GM18870 (cell line): ENCODE measurements around the gene ACOD1.
"Not testable (repeated sequence)": the region's sequence is repeated elsewhere in the genome, so short reads cannot be mapped to it uniquely, and the experiment has no call there.

Experiments used
- ATAC-seq: cut with Tn5 transposase; IDR thresholded peaks from one replicate; pipeline ENCODE4 v1.9.1; 2021; ENCODE audit warnings: moderate library complexity; ENCODE audit not compliant: unreplicated experiment

The ACOD1 gene

DNA sequence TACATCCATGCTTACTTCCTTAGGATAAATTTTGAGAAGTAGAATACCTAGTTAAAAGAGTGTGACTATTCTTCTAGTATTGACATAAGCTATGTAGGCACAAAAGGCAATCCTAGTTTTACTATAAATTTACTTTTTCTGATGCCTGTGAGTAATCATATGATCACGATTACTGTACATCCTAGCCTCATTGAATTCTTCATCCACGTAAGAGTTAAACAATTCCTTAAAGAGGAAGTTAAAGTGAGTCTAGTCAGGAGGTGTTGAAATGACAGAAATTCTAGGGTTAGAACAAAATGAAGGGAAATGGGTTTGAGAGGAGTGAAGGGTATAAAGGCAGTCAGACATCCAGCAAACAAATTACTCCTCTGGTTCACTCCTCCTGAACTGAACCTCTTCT is at the start of gene ACOD1:
TSS of gene ACOD1 (plus strand) at position 363 of the 400 bp plus-strand sequence. CDS start 48 bp downstream, outside the sequence.
- ATAC-seq: no peak

- not testable (repeated sequence) for ATAC-seq
Observed at GRCh38 chr13:76899066-76899465, 49.2 kb upstream of the ACOD1 start.

GRCh38 chr13:76903544-76904162 is 44.7 kb upstream of the ACOD1 start:
- peak; percentile 97 for ATAC-seq

- ATAC-seq: no peak
Observed at GRCh38 chr13:76904507-76904906, 43.8 kb upstream of the ACOD1 start.

DNA sequence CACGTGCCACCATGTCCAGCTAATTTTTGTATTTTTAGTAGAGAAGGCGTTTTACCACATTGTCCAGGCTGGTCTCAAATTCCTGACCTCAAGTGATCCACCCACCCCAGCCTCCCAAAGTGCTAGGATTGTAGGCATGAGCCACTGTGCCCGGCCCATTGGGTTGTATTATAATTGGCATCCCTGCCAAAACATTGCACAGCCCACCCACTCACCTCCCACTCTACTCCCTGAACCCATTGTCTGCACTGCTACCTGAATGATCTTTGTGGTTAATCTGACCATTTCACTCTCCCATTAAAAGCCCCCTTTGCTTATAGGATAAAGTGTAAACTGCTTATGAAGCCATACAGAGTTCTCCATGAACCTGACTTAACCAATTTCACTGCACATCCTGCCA is 35.8 kb upstream of the ACOD1 start:
- no peak for ATAC-seq

DNA sequence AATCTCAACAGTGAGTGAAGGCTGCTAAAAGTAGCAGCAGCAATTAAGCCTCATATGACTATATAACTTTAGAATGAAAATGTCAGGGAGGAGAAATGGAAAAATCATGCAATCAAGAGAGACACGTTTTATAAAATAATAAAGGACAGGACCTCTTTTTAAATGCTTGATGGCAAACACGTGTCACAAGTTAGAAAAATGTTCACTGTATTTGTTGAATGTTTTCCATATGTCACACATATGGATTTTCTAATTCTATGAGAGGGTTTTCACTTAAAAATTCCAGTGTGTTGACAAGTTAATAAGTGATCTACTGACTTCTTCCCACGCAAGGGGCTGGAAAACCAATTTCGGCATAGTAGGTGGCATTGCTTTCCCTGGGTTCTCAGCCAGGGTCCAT is 34.4 kb upstream of the ACOD1 start:
- no peak for ATAC-seq

DNA sequence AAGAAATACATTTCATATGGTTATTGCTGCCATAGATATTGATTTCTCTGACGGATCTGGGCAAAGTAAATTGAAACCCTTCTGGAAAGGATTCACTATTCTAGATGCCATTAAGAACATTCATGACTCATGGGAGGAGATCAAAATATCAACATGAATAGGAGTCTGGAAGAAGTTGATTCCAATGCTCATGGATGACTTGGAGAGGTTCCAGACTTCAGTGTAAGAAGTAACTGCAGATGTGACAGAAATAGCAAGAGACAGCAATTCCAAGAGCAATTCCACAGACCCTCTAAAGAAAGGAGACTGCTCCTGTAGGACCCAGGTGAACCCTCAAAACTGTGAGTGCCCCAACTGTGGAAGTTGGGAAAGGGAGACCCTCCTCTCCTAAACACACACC is 31.2 kb upstream of the ACOD1 start:
- ATAC-seq: no peak

- not testable (repeated sequence) for ATAC-seq
Observed at GRCh38 chr13:76917755-76918481, 30.4 kb upstream of the ACOD1 start.

DNA sequence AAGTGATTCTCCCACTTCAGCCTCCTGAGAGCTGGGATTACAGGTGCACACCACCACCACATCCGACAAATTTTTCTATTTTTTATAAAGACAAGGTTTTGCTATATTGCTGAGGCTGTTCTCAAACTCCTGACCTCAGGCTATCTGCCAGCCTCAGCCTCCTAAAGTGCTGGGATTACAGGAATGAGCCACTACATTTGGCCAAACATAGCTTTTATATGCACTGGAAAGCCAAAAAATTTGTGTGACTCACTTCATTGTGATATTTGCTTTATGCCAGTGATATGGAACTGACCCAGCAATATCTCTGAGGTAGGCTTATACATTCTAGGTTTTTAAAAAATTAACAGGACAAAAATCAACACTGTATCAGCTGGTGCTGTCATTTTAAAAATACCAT is 26.8 kb upstream of the ACOD1 start:
- ATAC-seq: no peak

DNA sequence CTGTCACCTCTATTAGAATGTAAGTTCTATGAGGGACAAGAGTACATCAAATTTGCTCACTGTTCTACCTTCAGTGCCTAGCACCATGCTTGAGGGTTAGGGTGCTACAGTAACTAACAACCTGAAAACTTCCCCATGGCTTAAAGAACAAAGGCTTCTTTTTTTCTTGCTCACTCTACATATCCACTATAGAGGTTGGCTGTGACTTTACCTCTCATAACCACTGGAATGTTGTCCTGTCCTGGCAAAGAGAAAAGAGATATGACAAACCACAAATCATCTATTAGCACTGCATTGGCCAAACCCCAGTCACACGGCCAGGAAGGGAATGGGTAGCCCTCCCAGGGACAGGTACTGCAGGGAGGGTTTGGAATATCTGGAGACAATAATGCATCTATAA is 23.2 kb upstream of the ACOD1 start:
- no peak for ATAC-seq

DNA sequence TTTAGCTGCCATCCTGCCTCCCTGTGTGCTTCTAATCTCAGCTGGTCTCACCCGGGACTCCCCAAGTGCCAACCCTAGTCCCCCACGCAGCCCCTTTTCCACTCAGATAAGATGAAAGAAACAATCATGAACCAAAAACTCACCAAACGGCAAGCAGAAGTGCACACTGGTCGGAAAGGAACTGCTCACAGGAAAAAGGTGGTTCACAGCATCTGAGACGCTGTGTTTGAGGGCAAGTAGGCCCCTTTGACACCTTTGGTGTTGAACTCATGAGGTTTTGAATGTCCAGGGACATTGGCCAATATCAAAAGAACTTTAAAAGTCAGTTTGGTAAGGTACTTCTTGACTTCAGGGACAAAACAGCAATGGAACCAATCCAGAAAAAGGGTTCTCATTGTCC is 20.4 kb upstream of the ACOD1 start:
- ATAC-seq: no peak

- no peak for ATAC-seq
Observed at GRCh38 chr13:76928456-76928855, 19.9 kb upstream of the ACOD1 start.

- ATAC-seq: no peak
Observed at GRCh38 chr13:76929320-76929719, 19.0 kb upstream of the ACOD1 start.

- ATAC-seq: no peak
Observed at GRCh38 chr13:76929851-76930374, 18.4 kb upstream of the ACOD1 start.

DNA sequence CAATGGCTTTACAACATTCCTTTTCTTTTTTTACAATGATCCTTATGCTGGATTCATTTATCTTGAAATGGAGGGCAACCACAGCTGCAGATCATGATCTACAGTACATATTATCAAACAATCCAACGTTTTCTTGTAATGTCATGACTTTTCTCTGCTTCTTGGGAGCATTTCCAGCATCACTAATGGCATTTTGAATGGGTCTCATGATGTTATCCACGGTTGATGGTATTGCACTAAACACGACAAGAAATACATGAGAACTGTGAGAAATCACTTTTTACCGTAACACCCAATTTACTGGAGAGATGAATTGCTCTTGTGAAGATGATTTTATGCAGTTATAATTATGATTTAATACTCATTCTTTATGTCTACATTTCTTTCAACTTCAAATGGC is 16.2 kb upstream of the ACOD1 start:
- ATAC-seq: no peak

DNA sequence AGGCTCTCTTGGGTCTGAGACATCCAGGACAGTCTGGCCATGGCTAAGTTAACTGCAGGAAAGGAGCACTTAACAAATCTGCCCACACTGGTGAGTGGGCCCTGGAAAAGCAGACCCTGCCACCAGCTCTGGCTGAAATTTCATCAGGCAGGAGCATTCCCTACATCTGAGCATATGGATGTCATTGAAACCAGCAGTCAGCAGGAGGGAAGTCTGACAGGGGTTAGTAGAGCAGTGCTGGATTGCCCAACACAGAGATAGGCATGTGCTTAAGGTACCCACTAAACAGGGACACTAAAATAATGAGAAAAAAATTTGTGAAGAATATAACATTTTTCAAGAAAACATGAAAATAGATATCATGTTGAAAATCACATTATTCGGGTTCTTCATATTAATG is 13.6 kb upstream of the ACOD1 start:
- ATAC-seq: no peak

- no peak for ATAC-seq
Observed at GRCh38 chr13:76936763-76937162, 11.5 kb upstream of the ACOD1 start.

GRCh38 chr13:76937281-76937820 is 11.0 kb upstream of the ACOD1 start:
- ATAC-seq: no peak

GRCh38 chr13:76939215-76939614 is 9.1 kb upstream of the ACOD1 start:
- ATAC-seq: no peak

GRCh38 chr13:76942363-76942762 is 5.9 kb upstream of the ACOD1 start:
- no peak for ATAC-seq

- ATAC-seq: no peak
Observed at GRCh38 chr13:76943646-76944045, 4.7 kb upstream of the ACOD1 start.

GRCh38 chr13:76944456-76944855 is 3.9 kb upstream of the ACOD1 start:
- no peak for ATAC-seq
